Smooth muscle cell (in vitro differentiated cells): ENCODE measurements around the gene SLC25A21. TPM values are rescaled to one million over a fixed set of nuclear protein-coding genes. Genes with fewer than 3 reads are reported as not detected.

Experiments
- DNase-seq: peaks from one replicate; lab custom pipeline; 2025; ENCODE audit not compliant: unreplicated experiment; lab: John Stamatoyannopoulos, UW
- H2AFZ ChIP-seq: fragments of 200-600 bp; sonication (generic); 2 replicates; pipeline ENCODE4 v1.6.0; 2016; ENCODE audit warnings: antibody characterized with exemption, low read depth, mild to moderate bottlenecking
- H3F3A ChIP-seq: fragments of 200-600 bp; sonication (generic); 2 replicates; pipeline ENCODE4 v1.6.0; 2017; ENCODE audit warnings: antibody characterized with exemption, low read depth
- H3K27ac ChIP-seq: fragments of 200-600 bp; sonication (generic); 2 replicates; pipeline ENCODE4 v1.5.1; 2016; ENCODE audit warnings: low read depth, mild to moderate bottlenecking
- H3K27me3 ChIP-seq: fragments of 200-600 bp; sonication (generic); 2 replicates; pipeline ENCODE4 v1.6.1; 2016; ENCODE audit warnings: low read depth, mild to moderate bottlenecking
- H3K36me3 ChIP-seq: fragments of 200-600 bp; sonication (generic); 2 replicates; pipeline ENCODE4 v1.5.1; 2016; ENCODE audit warnings: low read depth
- H3K4me1 ChIP-seq: fragments of 200-600 bp; sonication (generic); 2 replicates; pipeline ENCODE4 v1.5.1; 2016; ENCODE audit warnings: low read depth
- H3K4me2 ChIP-seq: fragments of 200-600 bp; sonication (generic); 2 replicates; pipeline ENCODE4 v1.6.0; 2016; ENCODE audit warnings: mild to moderate bottlenecking
- H3K4me3 ChIP-seq: fragments of 200-600 bp; sonication (generic); 2 replicates; pipeline ENCODE4 v1.5.1; 2016; ENCODE audit warnings: mild to moderate bottlenecking
- H3K79me2 ChIP-seq: fragments of 200-600 bp; sonication (generic); 2 replicates; pipeline ENCODE4 v1.6.0; 2016; ENCODE audit warnings: low read depth, mild to moderate bottlenecking
- H3K9ac ChIP-seq: fragments of 200-600 bp; sonication (generic); 2 replicates; pipeline ENCODE4 v1.6.0; 2016; ENCODE audit warnings: low read depth
- H3K9me3 ChIP-seq: fragments of 200-600 bp; sonication (generic); replicated peaks from 2 replicates; pipeline ENCODE4 v1.5.1; 2016; ENCODE audit warnings: low read depth
- H4K20me1 ChIP-seq: fragments of 200-600 bp; sonication (generic); 2 replicates; pipeline ENCODE4 v1.6.0; 2016; ENCODE audit warnings: low read depth
- WGBS: methylation state at CpG from one replicate; pipeline ENCODE4 v1.1.7; 2016; ENCODE audit warnings: low lambda C conversion rate; 5-methylcytosine and 5-hydroxymethylcytosine counted together
- polyA plus RNA-seq: library from polyadenylated mRNA; unstranded; fragments of >200 nt; fragmentation: Nextera tagmentation; extraction: Ambion mirVana; gene quantifications from 2 replicates; pipeline ENCODE4 v1.2.1, GENCODE V29; 2016
- total RNA-seq: library from RNA; depleted of rRNA; stranded (reverse); fragments of >200 nt; gene quantifications from 2 replicates; pipeline ENCODE4 v1.2.3, GENCODE V29; 2014
- TF ChIP-seq, protein P1 (sequence below): fragments of 200-600 bp; sonication (generic); IDR thresholded peaks from 2 replicates; pipeline ENCODE4 v1.5.1; 2017; ENCODE audit warnings: borderline replicate concordance, mild to moderate bottlenecking, antibody characterized with exemption; ENCODE audit not compliant: insufficient read depth, poor library complexity, severe bottlenecking

The SLC25A21 gene
- total and polyA plus RNA-seq, 2 experiments from 2014 or later, result 1.1 TPM; not detected in 1

DNA sequence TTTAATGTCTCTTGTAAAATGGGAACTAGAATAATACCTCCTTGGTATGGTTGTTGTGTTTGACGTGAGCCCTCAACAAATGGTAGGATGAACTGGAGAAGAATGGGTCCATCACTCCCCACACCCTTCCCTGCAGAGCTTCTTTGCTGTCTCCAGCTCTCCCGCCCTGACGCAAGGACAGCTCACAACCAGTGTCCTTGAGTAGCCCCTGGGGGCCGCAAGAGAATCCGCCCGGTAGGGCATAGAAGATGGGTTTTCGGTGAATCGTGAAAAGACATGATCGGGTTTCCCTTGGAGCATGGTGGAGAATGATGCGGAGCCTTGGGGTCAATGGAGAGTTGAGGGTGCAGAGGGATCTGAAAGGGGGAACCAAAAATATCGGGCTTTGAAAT is 516.8 kb downstream of the SLC25A21 start:
- H3K27me3 ChIP-seq, result peaks cover 100% of the 10 kb centered on the region
- WGBS, result 12% methylated on average over 11 of the region's 11 CpGs
- H3K36me3 ChIP-seq, result no peaks in the 10 kb centered on the region
- H3K4me2 ChIP-seq, result no peak overlapping the region
- no peaks in the 10 kb centered on the region for H3F3A ChIP-seq
- H3K79me2 ChIP-seq, result no peaks in the 10 kb centered on the region
- no peaks in the 10 kb centered on the region for H3K9me3 ChIP-seq
- TF ChIP-seq, protein P1, sequence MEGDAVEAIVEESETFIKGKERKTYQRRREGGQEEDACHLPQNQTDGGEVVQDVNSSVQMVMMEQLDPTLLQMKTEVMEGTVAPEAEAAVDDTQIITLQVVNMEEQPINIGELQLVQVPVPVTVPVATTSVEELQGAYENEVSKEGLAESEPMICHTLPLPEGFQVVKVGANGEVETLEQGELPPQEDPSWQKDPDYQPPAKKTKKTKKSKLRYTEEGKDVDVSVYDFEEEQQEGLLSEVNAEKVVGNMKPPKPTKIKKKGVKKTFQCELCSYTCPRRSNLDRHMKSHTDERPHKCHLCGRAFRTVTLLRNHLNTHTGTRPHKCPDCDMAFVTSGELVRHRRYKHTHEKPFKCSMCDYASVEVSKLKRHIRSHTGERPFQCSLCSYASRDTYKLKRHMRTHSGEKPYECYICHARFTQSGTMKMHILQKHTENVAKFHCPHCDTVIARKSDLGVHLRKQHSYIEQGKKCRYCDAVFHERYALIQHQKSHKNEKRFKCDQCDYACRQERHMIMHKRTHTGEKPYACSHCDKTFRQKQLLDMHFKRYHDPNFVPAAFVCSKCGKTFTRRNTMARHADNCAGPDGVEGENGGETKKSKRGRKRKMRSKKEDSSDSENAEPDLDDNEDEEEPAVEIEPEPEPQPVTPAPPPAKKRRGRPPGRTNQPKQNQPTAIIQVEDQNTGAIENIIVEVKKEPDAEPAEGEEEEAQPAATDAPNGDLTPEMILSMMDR, result no peak
- no peak overlapping the region for H3K4me3 ChIP-seq
- no peak overlapping the region for H3K9ac ChIP-seq
- peaks cover 16% of the 10 kb centered on the region for H3K4me1 ChIP-seq
- no peak overlapping the region for H2AFZ ChIP-seq
- no peak for DNase-seq
- no peak overlapping the region for H3K27ac ChIP-seq
- no peaks in the 10 kb centered on the region for H4K20me1 ChIP-seq

GRCh38 chr14:36654794-36655381 is 517.5 kb downstream of the SLC25A21 start:
- no peak overlapping the region for H3K4me2 ChIP-seq
- no peak overlapping the region for H3K9ac ChIP-seq
- 13% methylated on average over 34 of the region's 34 CpGs for WGBS
- no peaks in the 10 kb centered on the region for H3K36me3 ChIP-seq
- H4K20me1 ChIP-seq, result no peaks in the 10 kb centered on the region
- peaks cover 100% of the 10 kb centered on the region for H3K27me3 ChIP-seq
- no peak overlapping the region for H3K27ac ChIP-seq
- DNase-seq, result no peak
- no peaks in the 10 kb centered on the region for H3F3A ChIP-seq
- no peaks in the 10 kb centered on the region for H3K9me3 ChIP-seq
- H2AFZ ChIP-seq, result no peak overlapping the region
- H3K79me2 ChIP-seq, result no peaks in the 10 kb centered on the region
- TF ChIP-seq, protein P1, result no peak
- no peak overlapping the region for H3K4me3 ChIP-seq
- peaks cover 16% of the 10 kb centered on the region for H3K4me1 ChIP-seq

GRCh38 chr14:36653962-36654793 is 518.2 kb downstream of the SLC25A21 start:
- H3K27me3 ChIP-seq, result peaks cover 100% of the 10 kb centered on the region
- no peak for DNase-seq
- TF ChIP-seq, protein P1, result no peak
- H3K4me1 ChIP-seq, result peaks cover 16% of the 10 kb centered on the region
- H3K79me2 ChIP-seq, result no peaks in the 10 kb centered on the region
- no peak overlapping the region for H3K4me3 ChIP-seq
- no peaks in the 10 kb centered on the region for H4K20me1 ChIP-seq
- H2AFZ ChIP-seq, result no peak overlapping the region
- no peaks in the 10 kb centered on the region for H3K9me3 ChIP-seq
- H3K9ac ChIP-seq, result no peak overlapping the region
- 14% methylated on average over 31 of the region's 31 CpGs for WGBS
- H3K36me3 ChIP-seq, result no peaks in the 10 kb centered on the region
- H3K27ac ChIP-seq, result no peak overlapping the region
- no peaks in the 10 kb centered on the region for H3F3A ChIP-seq
- no peak overlapping the region for H3K4me2 ChIP-seq

DNA sequence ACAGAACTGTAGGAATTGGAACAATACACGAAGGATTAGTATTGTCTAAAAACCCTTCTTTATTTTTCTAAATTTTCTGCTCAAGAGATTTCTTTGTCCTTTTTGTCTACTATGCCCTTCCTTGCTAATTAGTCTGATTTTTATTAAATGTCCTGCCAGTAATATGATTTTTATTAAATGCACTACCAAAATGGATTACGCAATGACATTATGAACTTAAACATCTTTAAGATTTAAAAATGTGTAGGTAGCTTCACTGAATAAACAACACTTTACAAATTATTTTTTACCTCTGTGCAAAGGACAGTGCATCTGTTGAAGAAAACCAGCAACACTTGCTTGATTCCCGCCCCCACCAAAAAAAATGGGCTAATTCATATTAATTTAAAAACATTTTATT is 519.0 kb downstream of the SLC25A21 start:
- Histone ChIP-seq H3K4me2 (no peak overlapping the region), H3K9ac (no peak overlapping the region), H3K79me2 (no peaks in the 10 kb centered on the region), H3K9me3 (no peaks in the 10 kb centered on the region), H3F3A (no peaks in the 10 kb centered on the region), H3K27ac (no peak overlapping the region), H4K20me1 (no peaks in the 10 kb centered on the region), H2AFZ (no peak overlapping the region), H3K4me1 (peaks cover 14% of the 10 kb centered on the region), H3K4me3 (no peak overlapping the region), H3K36me3 (no peaks in the 10 kb centered on the region), H3K27me3 (peaks cover 100% of the 10 kb centered on the region)
- DNase-seq, result no peak
- WGBS, result 59% methylated on average over 3 of the region's 3 CpGs
- TF ChIP-seq, protein P1, result no peak
